T follicular helper cell (primary cell): ENCODE results near the gene STOX1.
"Not testable (repeated sequence)": the region's sequence is repeated elsewhere in the genome, so short reads cannot be mapped to it uniquely, and the experiment has no call there.

ENCODE experiments used
- DNase-seq: peaks from one replicate; pipeline ENCODE4 v3.0.0-alpha.2; 2020; ENCODE audit warnings: low read depth

Gene STOX1

DNA sequence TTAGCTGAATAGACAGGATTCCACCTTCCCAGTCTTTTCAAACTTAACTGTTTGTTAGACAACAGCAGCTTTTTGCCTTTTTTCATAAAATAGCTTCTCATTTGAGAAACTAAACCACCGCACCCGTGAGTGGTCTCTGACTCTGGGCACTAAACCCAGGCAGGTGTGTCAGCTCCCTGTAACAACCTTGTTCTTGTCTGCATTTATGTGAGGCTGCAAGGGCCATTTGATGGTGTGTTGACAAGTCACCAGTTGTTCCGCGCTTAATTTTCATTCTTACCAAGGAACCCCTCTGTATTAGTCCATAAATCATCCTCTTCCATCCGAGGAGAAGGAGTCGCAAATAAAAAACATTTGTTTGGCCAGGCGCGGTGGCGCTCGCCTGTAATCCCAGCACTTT, 1.5 kb downstream of the STOX1 start:
- no peak for DNase-seq

DNA sequence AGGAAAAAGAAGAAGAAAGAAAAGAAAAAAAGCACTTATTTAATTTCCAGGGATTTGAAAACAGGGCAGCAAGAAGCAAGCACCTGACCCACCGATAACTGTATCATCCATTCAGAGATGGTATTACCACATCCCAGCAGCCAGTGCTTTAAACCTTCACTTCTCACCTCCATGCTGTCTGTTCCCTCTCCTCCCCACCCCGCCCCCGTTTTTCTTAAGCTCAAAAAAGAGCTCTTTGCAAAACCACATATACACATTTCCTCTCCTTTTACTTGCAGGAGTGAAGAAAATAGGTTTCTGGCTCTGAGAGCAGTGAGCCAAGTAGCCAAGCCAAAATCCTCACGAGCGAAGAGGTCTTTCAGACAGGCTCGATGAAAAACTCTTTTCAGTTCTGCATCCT, 2.2 kb downstream of the STOX1 start:
- no peak for DNase-seq

DNA sequence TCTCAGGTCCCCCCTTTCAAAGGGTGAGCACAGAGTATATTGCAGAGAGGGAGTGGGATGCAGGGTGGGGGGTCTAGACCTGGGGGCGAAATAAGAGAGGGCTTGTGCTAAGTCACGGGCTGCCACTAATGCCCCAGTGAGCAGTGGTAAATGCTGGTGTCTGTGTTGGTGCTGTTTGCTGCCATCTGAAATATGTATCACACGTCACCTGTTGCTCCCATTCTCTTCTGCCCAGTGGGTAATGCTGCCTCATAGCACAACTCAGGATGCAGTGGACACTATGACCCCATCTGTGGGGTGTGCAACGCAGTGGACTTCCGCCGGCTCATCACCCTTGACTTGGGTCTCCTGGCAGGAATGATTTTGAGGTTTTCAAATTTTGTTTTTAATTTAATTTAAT, 2.6 kb downstream of the STOX1 start:
- no peak for DNase-seq

DNA sequence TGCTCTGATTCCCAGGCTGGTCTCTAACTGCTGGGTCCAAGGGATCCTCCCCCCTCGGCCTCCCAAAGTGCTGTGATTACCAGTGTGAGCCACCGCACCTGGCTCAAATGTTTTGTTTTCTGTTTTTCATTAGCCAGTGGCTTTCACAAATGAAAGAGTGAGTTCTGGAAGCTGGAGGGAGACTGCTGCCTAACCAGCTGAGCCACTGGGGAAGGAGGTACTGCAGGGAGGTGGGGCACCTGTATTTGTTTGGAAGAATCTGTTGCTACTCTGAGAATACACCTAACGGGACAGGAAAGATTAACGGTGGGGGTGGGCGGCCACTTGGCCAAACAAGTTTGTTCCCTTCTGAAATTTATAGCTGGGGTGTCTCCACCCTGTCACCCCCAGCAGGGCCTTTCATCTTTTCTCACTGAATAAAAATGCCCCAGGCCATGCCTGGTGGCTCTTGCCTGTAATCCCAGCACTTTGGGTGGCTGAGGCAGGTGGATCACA, 4.7 kb downstream of the STOX1 start:
- DNase-seq: no peak

DNA sequence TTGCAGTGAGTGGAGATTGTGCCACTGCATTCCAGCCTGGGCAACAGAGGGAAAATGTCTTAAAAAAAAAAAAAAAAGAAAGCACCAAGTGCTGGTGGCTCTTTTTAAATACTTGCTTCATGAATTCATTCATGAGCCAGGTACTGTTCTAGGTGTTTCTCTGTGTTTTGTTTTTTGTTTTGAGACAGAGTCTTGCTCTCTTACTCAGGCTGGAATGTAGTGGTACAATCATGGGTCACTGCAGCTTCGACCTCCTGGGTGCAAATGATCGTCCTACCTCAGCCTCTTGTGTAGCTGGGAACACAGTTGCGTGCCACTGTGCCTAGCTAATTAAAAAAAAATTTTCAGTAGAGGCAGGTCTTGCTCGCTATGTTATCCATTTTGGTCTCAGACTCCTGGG, 5.3 kb downstream of the STOX1 start:
- no peak for DNase-seq

DNA sequence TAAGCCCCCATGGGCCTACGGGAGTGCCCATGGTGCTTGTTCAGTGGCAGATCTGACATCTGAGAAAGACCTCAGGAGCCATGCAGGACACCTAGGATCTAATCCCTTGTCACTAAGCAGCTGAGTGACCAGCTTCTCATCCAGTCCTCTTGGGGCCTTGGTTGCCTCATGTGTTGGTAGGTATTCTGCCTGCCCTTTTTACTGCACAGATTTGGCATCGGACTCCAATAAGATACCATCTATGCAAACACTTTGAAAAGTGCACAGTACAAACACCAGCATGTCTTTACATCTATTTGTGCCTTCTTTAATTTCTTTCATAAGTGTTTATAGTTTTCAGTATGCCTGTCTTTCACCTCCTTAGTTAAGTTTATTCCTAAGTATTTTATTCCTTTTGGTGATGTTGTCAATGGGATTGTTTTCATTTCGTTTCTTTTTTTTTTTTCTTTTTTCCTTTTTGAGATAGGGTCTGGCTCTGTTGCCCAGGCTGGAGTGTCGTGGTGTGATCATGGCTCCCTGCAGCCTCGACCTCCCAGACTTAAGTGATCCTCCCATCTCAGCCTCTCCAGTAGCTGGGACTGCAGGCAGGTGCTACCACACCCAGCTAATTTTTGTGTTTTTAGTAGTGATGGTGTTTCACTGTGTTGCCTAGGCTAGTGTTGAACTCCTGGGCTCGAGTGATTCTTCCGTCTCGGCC, 10.4 kb downstream of the STOX1 start:
- DNase-seq: no peak

DNA sequence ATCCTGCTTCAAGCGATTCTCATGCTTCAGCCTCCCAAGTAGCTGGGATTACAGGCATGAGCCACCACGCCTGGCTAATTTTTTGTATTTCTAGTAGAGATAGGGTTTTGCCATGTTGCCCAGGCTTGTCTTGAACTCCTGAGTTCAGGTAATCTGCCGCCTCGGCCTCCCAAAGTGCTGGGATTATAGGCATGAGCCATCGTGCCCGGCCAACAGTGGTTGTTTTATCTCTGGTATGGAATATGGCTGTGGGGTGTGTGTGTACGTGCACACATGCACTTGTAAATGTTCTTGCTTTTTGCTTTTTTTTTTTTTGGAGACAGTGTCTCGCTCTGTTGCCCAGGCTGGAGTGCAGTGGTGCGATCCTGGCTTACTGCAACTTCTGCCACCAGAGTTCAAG, 13.3 kb downstream of the STOX1 start:
- DNase-seq: not testable (repeated sequence)

DNA sequence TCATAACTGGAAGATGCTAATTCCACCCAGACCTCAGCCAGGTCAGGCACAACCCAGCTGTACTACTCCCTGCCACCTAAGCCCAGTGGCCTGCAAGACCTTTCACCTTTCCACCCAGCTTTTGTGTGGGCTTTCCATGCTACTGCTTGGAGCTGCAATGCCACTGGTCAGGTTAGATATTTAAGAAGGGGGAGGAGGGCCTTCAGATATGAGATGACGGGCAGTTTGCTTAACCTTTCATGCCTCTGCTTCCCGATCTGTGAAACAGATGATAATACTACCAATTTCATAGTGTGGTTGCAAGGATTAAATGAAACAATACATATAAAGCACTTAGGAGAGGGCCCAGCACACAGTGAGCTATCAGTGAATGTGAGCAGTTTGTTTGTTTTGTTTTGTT, 20.9 kb downstream of the STOX1 start:
- no peak for DNase-seq

DNA sequence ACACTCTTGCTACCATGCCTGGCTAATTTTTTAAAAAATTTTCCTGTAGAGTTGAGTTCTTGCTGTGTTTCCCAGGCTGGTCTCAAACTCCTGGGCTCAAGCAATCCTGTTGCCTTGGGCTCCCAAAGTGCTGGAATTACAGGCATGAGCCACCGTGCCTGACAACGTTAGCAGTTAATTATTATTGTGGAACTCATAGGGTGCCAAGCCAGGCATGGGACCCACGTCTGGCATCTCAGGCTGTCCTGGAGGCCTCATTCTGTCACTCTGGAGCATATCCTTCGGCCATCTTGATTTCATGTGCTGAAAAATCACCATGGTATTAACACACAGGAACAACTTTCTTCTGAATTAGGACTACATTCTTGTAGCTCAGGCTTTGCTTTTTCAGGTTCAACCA, 21.5 kb downstream of the STOX1 start:
- DNase-seq: no peak

DNA sequence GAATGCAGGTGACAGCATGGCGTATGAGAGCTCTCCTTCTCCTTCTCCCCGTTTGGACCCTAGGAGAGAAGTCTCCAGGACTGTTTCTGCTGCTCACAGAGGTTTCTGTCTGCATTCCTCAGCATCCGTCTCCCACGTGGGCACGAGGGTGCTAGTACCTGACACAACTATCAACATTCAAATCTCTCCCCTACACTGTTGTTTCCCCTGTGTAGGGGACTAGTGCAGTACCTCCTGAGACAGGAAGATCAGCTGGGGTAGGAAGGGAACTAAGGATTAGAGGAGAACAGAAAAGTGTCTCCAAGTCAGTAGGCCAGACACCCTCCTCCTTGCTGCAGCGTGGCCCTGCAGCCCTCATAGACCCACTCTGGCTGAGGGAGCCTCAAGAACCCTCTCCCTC, 29.0 kb downstream of the STOX1 start:
- DNase-seq: no peak

DNA sequence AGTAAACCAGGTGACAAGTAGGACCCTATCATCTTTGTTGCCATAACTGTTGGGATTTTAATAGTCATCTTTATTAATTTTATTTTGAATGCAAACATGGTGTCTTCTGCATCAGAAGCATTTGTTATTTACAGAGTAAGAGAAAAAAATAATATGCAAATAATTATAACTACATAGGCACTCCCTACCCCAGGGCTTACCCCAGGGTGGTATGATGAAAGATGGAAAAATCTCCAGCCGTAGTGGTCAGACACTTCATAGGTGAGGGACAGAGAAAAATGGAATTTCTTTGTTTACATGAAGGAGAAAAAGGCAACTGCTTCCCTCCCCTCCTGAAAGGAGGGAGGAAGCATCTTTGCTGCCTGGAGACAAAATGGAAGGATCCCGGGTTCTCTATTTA, 29.7 kb downstream of the STOX1 start:
- no peak for DNase-seq

DNA sequence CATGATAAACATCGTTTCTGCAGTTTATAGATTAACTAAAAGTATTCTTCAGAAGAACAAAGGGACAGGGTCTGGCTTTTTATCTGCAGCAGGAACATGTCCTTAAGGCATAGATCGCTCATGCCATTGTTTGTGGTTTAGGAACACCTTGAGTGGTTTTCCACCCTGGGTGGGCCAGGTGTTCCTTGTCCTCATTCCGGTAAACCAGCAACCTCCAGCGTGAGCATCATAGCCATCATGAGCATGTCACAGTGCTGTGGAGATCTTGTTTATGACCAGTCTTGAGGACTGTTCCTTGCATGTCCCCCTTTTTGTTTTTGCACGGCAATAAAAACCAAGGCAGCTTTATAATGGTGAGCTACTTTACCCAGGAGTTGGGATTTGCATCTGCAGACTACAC, 33.9 kb downstream of the STOX1 start:
- DNase-seq: no peak

DNA sequence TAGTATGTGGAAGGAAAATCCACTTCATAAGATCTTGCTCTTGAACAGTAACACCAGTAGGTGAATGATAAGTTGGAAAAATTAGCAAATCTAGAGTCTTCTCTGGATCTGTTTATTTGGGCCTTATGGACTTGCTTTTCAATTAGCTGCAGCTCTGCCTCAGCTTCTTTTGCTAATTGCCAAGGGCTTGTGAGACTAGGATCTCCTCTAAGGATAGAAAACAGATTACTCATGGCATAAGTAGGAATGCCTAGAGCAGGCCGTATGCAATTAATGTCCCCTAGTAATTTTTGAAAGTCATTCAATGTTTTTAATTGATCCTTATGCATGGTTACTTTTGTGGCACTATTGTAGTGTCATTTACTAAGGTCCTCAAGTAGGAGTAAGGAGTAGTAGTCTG, 37.3 kb downstream of the STOX1 start:
- DNase-seq: no peak

DNA sequence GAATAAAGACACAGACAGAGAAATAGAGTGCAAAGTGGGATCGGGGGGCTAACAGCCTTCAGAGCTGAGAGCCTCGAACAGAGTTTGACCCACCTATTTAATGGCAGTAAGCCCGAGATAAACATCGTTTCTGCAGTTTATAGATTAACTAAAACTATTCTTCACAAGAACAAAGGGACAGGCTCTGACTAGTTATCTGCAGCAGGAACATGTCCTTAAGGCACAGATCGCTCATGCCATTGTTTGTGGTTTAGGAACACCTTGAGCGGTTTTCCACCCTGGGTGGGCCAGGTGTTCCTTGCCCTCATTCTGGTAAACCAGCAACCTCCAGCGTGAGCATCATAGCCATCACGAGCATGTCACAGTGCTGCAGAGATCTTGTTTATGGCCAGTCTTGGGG, 40.8 kb downstream of the STOX1 start:
- DNase-seq: not testable (repeated sequence)

DNA sequence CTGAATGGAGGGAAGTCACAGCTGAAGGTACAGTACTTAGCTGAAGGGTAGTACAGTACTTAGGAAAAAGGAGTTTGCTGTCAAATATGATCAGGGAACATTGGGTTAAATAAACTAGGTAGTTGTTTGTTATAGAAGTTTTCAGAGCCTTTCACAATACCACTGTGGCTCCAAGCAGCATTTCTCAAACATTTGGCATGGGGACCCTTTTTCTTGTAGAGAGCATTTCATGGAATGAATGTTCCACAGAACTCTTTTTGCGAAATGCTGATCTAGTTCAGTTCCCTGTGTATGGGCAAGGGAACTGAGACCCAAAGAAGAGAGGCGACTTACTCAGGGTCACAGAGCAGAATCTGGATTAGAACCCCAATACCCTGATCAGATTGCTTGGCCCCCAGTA, 42.3 kb downstream of the STOX1 start:
- no peak for DNase-seq

DNA sequence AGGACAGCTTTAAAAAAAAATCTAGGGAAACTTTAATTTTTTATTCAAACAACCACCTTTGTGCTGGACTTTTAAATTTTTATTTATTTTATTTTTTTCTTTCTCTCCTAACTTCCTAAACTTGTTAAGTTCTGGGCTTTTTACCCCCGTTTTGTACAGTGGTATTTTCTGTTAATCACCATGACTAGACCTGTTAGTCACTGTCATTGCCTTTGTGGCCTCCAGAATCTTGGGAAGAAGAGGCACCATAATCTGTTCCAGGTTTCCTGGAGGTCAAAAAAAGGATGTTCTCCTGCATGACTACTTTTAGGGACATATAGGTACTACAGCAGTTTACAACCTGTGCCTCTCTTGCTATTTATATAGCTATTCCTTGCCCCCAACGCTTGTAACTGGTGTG, 42.7 kb downstream of the STOX1 start:
- no peak for DNase-seq

DNA sequence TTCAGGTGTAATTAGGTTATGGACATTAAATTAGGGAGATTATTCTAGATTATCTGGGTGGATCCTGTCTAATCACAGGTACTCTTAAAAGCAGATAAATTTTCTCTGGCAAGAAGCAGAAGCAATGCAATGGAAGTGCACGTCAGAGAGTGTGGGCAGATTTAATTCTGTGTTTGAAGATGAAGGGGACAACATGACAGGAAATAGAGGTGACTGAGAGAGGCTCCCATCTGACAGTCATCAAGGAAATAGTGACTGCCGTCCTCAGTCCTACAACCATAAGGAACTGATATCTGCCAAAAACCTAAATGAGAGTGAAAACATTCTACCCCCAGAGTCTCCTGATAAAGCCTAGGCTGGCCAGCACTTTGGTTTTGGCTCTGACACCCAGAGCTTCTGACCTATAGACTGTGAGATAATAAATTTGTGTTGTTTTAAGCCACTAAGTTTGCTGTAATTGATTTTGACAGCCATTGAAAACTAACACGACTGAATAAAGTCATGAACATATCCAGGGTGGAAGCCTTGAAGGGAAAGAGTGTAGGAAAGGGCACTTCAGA, 43.3 kb downstream of the STOX1 start:
- no peak for DNase-seq

DNA sequence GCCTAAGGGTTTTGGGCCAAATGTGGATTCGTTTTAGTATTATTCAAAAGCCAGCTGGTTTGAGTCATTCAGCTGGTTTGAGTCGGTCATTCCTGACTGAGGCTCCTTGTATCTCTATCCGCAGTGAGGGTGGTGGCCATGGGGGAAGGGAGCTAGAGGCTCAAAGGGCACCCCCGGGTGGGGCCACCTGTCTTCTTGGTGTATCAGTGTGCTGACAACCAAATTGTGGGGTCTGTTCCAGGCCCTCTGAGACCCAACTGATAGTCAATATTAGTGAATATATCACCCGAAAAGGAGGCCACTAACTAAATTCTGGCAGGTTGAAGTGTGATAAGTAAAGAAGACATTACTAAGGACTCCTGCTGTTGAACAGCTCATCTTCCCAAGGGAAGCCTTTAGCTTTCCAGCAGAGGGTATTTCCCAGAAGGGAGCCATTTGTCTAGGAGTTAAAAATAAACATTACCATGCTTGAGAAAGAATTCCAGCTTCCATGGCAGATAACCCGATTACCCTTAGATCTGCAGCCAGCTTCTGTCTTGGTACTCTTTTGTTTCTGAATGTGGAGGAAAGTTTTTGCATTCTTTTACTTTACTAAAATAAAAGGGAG, 43.9 kb downstream of the STOX1 start:
- no peak for DNase-seq

DNA sequence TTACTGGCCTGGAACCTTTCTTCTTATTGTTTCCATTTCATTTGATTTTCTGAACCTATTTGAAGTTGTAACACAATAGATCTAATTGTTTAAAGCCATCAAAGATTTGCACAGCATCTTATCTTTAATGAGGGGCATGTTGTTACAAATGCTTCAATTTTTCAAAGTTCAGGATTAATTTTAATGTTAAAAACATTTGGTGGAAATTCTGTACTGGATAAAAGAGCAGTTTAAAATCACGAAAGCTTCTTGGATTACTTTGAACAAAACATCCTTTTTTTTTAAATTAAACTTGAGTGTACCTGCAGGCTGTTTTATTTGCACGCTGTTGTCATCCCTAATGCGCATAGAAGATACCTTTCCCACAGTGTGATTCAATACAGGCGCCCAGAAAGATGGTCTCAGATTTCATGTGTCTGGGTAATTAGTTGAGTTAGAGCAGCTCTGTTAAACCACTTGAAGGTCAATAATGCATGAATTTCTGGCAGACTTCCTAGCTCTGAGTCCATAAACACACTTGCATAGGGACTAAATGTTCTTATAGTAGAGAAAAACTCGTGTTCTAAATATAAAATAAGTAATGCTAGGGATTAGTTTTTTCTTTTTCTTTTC, 44.5 kb downstream of the STOX1 start:
- no peak for DNase-seq

DNA sequence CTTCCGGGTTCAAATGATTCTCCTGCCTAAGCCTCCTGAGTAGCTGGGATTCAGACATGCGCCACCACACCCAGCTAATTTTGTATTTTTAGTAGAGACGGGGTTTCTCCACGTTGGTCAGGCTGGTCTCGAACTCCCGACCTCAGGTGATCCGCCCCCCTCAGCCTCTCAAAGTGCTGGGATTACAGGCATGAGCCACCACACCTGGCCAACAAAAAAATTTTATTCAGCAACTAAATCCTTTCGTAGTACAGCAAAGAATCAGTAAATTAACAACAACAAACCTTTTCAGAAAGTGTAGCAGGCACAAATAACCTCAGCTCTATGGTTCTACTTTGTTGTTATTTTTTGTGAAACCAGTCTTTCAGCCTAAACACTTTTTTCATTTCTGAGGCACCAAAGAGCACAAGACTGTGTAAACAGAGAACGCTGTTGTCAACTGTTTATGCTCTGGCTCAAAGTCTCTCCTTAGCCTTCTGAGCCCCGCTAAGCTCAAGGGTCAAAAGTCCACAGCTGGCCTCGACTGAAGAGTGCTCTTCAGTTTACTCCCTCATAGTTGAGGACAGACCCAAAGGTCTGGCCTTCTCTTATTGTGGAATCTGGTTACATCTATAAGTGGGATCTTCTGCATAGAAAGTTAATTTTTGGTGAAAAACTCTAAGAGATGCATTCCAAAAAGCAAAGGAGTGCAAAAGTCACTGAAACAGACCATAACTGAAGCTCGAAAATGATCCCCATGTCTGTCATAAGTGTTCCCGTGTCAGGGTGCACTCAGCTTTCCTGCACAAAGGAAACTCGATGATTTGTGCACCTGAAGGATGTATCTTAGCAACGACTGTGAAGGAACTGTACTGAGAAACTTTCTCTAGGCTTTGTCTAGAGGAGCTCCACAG, 49.2 kb downstream of the STOX1 start:
- no peak for DNase-seq

DNA sequence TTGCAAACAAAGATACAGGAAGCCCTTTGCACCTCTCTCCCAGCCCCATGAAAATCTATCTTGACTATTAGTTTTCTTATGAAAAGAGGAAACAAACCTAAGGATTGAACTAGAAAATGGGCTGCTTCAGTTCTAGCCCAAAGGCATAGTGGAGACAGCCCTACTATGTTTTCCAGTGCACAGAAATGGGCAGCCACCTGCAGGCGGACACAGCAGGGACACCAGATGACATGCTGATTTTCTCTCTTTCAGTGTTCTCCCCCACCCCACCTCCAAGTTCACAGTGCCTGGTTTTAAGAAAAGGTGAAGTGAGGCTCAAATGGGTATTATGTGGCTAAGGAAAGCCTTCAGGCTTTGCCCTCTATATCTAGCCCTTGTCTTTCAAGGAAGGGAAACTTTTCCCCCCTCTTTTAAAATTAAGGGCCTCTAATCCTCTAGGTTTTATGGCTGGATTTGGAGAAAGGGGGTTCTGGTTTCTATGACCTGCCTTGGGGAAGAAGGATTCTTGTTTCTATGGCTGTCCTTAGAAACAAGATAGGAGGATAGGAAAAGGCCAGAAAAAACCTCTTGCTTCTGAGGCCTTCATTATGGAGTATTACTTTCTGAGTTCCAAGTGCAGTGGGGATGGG, 50.3 kb downstream of the STOX1 start:
- no peak for DNase-seq

DNA sequence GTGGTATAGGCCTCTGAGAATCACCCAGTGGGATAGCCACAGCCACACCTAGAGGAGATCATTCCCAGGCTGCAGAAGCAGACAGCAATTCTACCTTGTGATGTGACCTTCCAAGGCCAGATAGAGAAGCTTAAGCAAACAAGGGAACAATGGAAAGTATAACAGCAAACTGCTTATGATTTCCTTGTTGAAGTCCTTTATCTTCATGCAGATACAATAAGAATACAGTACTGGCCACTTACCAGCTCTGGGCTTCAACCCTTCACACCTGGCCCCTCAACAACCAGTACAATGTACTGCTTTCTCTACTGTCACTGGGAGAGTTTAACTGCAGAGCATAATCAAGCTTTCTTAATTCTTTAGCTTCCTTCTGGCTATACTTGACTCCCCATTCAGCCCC, 51.2 kb downstream of the STOX1 start:
- no peak for DNase-seq
